T-cell (primary cell): Measurements from ENCODE around the gene CLEC16A. TPM values are rescaled to one million over a fixed set of nuclear protein-coding genes. Genes with fewer than 3 reads are reported as not detected.
"Not testable (repeated sequence)": the region's sequence is repeated elsewhere in the genome, so short reads cannot be mapped to it uniquely, and the experiment has no call there.

Source experiments
- ATAC-seq, 4 experiments: fragments of 200-7000 bp in 3 of 4; fragments of 150-1000 bp in 1 of 4; cut with Tn5 transposase; replicated peaks in 1 of 4; 1 replicate in 3 of 4; 2 replicates in 1 of 4; pipeline ENCODE4 v1.10.0; 2021; ENCODE audit warnings: moderate library complexity in 3 of 4, mild to moderate bottlenecking in 2 of 4, moderate number of reproducible peaks in 1 of 4
- CTCF ChIA-PET, 2 donors: fragments of 300-600 bp; sonication (Branson Sonifier 250); formaldehyde crosslinking; loops; one replicate each; lab custom pipeline; 2022; ENCODE audit warnings: antibody characterized with exemption in 2 of 2; lab: Charles Lee
- POLR2A ChIA-PET, 2 donors: fragments of 300-600 bp; sonication (Branson Sonifier 250); formaldehyde crosslinking; loops; one replicate each; lab custom pipeline; 2022; ENCODE audit warnings: antibody characterized with exemption in 2 of 2; lab: Charles Lee
- DNase-seq, 35 experiments: peaks; one replicate each; pipeline versions ENCODE4 v3.0.0 to v3.0.0-alpha.2; 2013 to 2023
- H3K27ac ChIP-seq: one replicate; pipeline ENCODE4 v1.5.1; 2013; ENCODE audit warnings: low read length
- H3K27me3 ChIP-seq, 2 experiments: replicated peaks in 1 of 2; 1 replicate in 1 of 2; 2 replicates in 1 of 2; pipeline versions ENCODE4 v1.6.1 to v1.7.0; 2013; ENCODE audit warnings: low read length in 1 of 2, mixed read lengths in 1 of 2; ENCODE audit not compliant: control insufficient read depth in 2 of 2, insufficient read depth in 2 of 2; ENCODE audit errors: extremely low read depth in 1 of 2
- H3K36me3 ChIP-seq, 2 donors: 1 replicate in 1 of 2; 2 replicates in 1 of 2; pipeline versions ENCODE4 v1.6.1 to v1.7.0; 2013; ENCODE audit warnings: low read length in 1 of 2; ENCODE audit not compliant: control insufficient read depth in 2 of 2, insufficient read depth in 1 of 2; ENCODE audit errors: extremely low read depth in 1 of 2
- H3K4me1 ChIP-seq, 2 experiments: 1 replicate in 1 of 2; 2 replicates in 1 of 2; pipeline versions ENCODE4 v1.6.1 to v1.7.0; 2013; ENCODE audit warnings: low read length in 2 of 2, mixed read lengths in 1 of 2; ENCODE audit not compliant: insufficient read depth in 2 of 2, control insufficient read depth in 1 of 2; ENCODE audit errors: extremely low read depth in 1 of 2
- H3K4me3 ChIP-seq, 2 donors: 1 replicate in 1 of 2; 2 replicates in 1 of 2; pipeline versions ENCODE4 v1.5.1 to v1.7.0; 2013; ENCODE audit warnings: mild to moderate bottlenecking in 2 of 2, low read length in 1 of 2, moderate library complexity in 1 of 2; ENCODE audit not compliant: control insufficient read depth in 1 of 2; ENCODE audit errors: extremely low read depth in 1 of 2
- H3K9me3 ChIP-seq: 2 replicates; pipeline ENCODE4 v1.7.0; 2013
- H3K27ac Mint-ChIP-seq, 2 donors: one replicate each; pipeline ENCODE4 v1.8.0; 2020 to 2021; ENCODE audit warnings: mild to moderate bottlenecking in 2 of 2, mixed read lengths in 2 of 2
- H3K27me3 Mint-ChIP-seq, 2 donors: one replicate each; pipeline ENCODE4 v1.8.0; 2021 to 2022; ENCODE audit warnings: mixed read lengths in 2 of 2
- H3K36me3 Mint-ChIP-seq: one replicate; pipeline ENCODE4 v1.8.0; 2021; ENCODE audit warnings: mixed read lengths
- H3K4me1 Mint-ChIP-seq, 3 donors: one replicate each; pipeline ENCODE4 v1.8.0; 2020 to 2022; ENCODE audit warnings: mixed read lengths in 3 of 3, mild to moderate bottlenecking in 1 of 3
- H3K4me3 Mint-ChIP-seq, 3 donors: one replicate each; pipeline ENCODE4 v1.8.0; 2020 to 2022; ENCODE audit warnings: mild to moderate bottlenecking in 3 of 3, mixed read lengths in 3 of 3, moderate library complexity in 3 of 3
- H3K9me3 Mint-ChIP-seq, 3 donors: one replicate each; pipeline ENCODE4 v1.8.0; 2020 to 2022; ENCODE audit warnings: mixed read lengths in 3 of 3
- WGBS: methylation state at CpG from one replicate; pipeline ENCODE4 v1.1.5; 2013; ENCODE audit warnings: missing lambda C conversion rate; ENCODE audit not compliant: insufficient coverage; 5-methylcytosine and 5-hydroxymethylcytosine counted together
- total RNA-seq, 35 experiments: library from RNA in 6 of 35; stranded (reverse) in 6 of 35; fragments of 120-200 nt in 1 of 35; gene quantifications; one replicate each; pipeline versions ENCODE4 v1.2.1 to v1.2.4 and lab custom pipeline; 2013 to 2026

The CLEC16A gene
- total RNA-seq, 5 donors from 2014 or later (not counting 1 experiment from before 2014, with no cell fraction given) = 27.4 to 34.6 (median 28.7) TPM

GRCh38 chr16:10965440-10966061 lies 21.2 kb downstream of the CLEC16A start:
- Histone ChIP-seq H3K27ac (no peak overlapping the region), H3K36me3 (peaks cover 11 to 42% of the 10 kb centered on the region in 2 donors)

GRCh38 chr16:10966129-10966528 lies 21.8 kb downstream of the CLEC16A start:
- CTCF ChIA-PET = no interaction called here
- H3K27ac Mint-ChIP-seq = no peak overlapping the region

More at GRCh38 chr16:10965440-10966061, 21.2 kb downstream of the CLEC16A start:
- peaks cover 24 to 38% (median 35%) of the 10 kb centered on the region in 3 donors for H3K4me1 Mint-ChIP-seq
- CTCF ChIA-PET = interaction anchor here (0.6 to 1.8 kb wide), 7 partner anchors 23 to 1817 kb away, joined by 3 to 6 read pairs (median 4); partner anchors contain the start of gene DEXI (in 1 of the 2)
- POLR2A ChIA-PET = no interaction called here
- no peaks in the 10 kb centered on the region for H3K27me3 Mint-ChIP-seq
- H3K4me3 Mint-ChIP-seq = peak overlapping the region in 1 of 3 donors; percentile 11
- no peak overlapping the region for H3K4me3 ChIP-seq
- DNase-seq (peak in 1 of 35 experiments; percentile 31), ATAC-seq (peak in 1 of 4 experiments; percentile 17)
- H3K27ac Mint-ChIP-seq = peak overlapping the region in 1 of 2 donors; percentile 70
- H3K36me3 Mint-ChIP-seq = peaks cover 43% of the 10 kb centered on the region
- no peaks in the 10 kb centered on the region for H3K27me3 ChIP-seq
- peaks cover 0 to 23% of the 10 kb centered on the region in 2 experiments for H3K4me1 ChIP-seq
- H3K9me3 Mint-ChIP-seq = no peaks in the 10 kb centered on the region
- H3K9me3 ChIP-seq = no peaks in the 10 kb centered on the region
- no CpG with 5 or more reads among the region's 6 CpGs for WGBS

GRCh38 chr16:10966559-10966958 lies 22.2 kb downstream of the CLEC16A start:
- ATAC-seq, CTCF ChIA-PET, H3K4me3 Mint-ChIP-seq, H3K27me3 Mint-ChIP-seq, H3K27me3 ChIP-seq, H3K9me3 ChIP-seq, H3K9me3 Mint-ChIP-seq, POLR2A ChIA-PET, H3K4me3 ChIP-seq, H3K27ac ChIP-seq: not testable (repeated sequence)
- H3K4me1 Mint-ChIP-seq = peaks cover 27 to 40% (median 38%) of the 10 kb centered on the region in 3 donors
- H3K36me3 Mint-ChIP-seq = peaks cover 40% of the 10 kb centered on the region
- peak in 1 of 35 experiments; percentile 32 for DNase-seq
- peak overlapping the region in 1 of 2 donors; percentile 2 for H3K27ac Mint-ChIP-seq
- WGBS = no CpG with 5 or more reads among the region's 4 CpGs
- Histone ChIP-seq H3K4me1 (peaks cover 0 to 25% of the 10 kb centered on the region in 2 experiments), H3K36me3 (peaks cover 11 to 44% of the 10 kb centered on the region in 2 donors)

More at GRCh38 chr16:10966129-10966528, 21.8 kb downstream of the CLEC16A start:
- H3K27ac ChIP-seq = no peak overlapping the region
- Mint-ChIP-seq H3K27me3 (no peaks in the 10 kb centered on the region), H3K4me1 (peaks cover 24 to 38% (median 35%) of the 10 kb centered on the region in 3 donors), H3K4me3 (no peak overlapping the region), H3K36me3 (peaks cover 41% of the 10 kb centered on the region), H3K9me3 (no peaks in the 10 kb centered on the region)
- no peaks in the 10 kb centered on the region for H3K9me3 ChIP-seq
- DNase-seq (no peak), ATAC-seq (no peak)
- peaks cover 0 to 23% of the 10 kb centered on the region in 2 experiments for H3K4me1 ChIP-seq
- no peak overlapping the region for H3K4me3 ChIP-seq
- 84% methylated on average over 5 of the region's 5 CpGs for WGBS
- H3K27me3 ChIP-seq = no peaks in the 10 kb centered on the region
- peaks cover 11 to 44% of the 10 kb centered on the region in 2 donors for H3K36me3 ChIP-seq
- POLR2A ChIA-PET = no interaction called here

- H3K27me3 Mint-ChIP-seq = no peaks in the 10 kb centered on the region
- no peaks in the 10 kb centered on the region for H3K27me3 ChIP-seq
- no peak for DNase-seq
- WGBS = 100% methylated on average over 2 of the region's 5 CpGs
- no peak for ATAC-seq
- H3K36me3 Mint-ChIP-seq = peaks cover 37% of the 10 kb centered on the region
- H3K4me1 ChIP-seq = peaks cover 4 to 35% of the 10 kb centered on the region in 2 experiments
- ChIA-PET CTCF (interaction anchor here (0.6 to 1.0 kb wide), 5 partner anchors 15 to 405 kb away, joined by 3 to 8 read pairs (median 5); no protein-coding TSS in a partner anchor), POLR2A (interaction anchor here in 1 of 2 donors (0.6 kb wide), 1 partner anchor 145 kb away, joined by 4 read pairs; no protein-coding TSS in a partner anchor)
- no peak overlapping the region for H3K27ac Mint-ChIP-seq
- H3K27ac ChIP-seq = no peak overlapping the region
- H3K4me3 Mint-ChIP-seq = no peak overlapping the region
- no peaks in the 10 kb centered on the region for H3K9me3 ChIP-seq
- H3K4me3 ChIP-seq = no peak overlapping the region
- no peaks in the 10 kb centered on the region for H3K9me3 Mint-ChIP-seq
- H3K36me3 ChIP-seq = peaks cover 11 to 39% of the 10 kb centered on the region in 2 donors
- H3K4me1 Mint-ChIP-seq = peaks cover 40 to 52% (median 46%) of the 10 kb centered on the region in 3 donors
These were observed 23.6 kb downstream of the CLEC16A start for GRCh38 chr16:10967986-10968385.

- CTCF ChIA-PET = interaction anchor here (0.6 to 1.0 kb wide), 5 partner anchors 15 to 405 kb away, joined by 3 to 8 read pairs (median 5); no protein-coding TSS in a partner anchor
- H3K4me1 ChIP-seq = peaks cover 4 to 38% of the 10 kb centered on the region in 2 experiments
- no peak overlapping the region for H3K27ac ChIP-seq
- no peak overlapping the region for H3K4me3 ChIP-seq
- peaks cover 45 to 52% (median 48%) of the 10 kb centered on the region in 3 donors for H3K4me1 Mint-ChIP-seq
- H3K9me3 Mint-ChIP-seq = no peaks in the 10 kb centered on the region
- POLR2A ChIA-PET = interaction anchor here in 1 of 2 donors (0.5 to 0.6 kb wide), 2 partner anchors 145 to 279 kb away, joined by 3 to 4 read pairs; no protein-coding TSS in a partner anchor
- 100% methylated on average over 2 of the region's 3 CpGs for WGBS
- no peaks in the 10 kb centered on the region for H3K27me3 Mint-ChIP-seq
- H3K27me3 ChIP-seq = no peaks in the 10 kb centered on the region
- H3K4me3 Mint-ChIP-seq = no peak overlapping the region
- ATAC-seq (no peak), DNase-seq (no peak)
- peak overlapping the region in 1 of 2 donors; percentile 28 for H3K27ac Mint-ChIP-seq
- no peaks in the 10 kb centered on the region for H3K9me3 ChIP-seq
- peaks cover 6 to 38% of the 10 kb centered on the region in 2 donors for H3K36me3 ChIP-seq
- H3K36me3 Mint-ChIP-seq = peaks cover 36% of the 10 kb centered on the region
These were observed 24.1 kb downstream of the CLEC16A start for GRCh38 chr16:10968498-10968897.

- Mint-ChIP-seq H3K9me3 (no peaks in the 10 kb centered on the region), H3K4me3 (no peak overlapping the region), H3K27me3 (no peaks in the 10 kb centered on the region), H3K4me1 (peaks cover 38 to 42% (median 40%) of the 10 kb centered on the region in 3 donors), H3K27ac (no peak overlapping the region), H3K36me3 (peaks cover 36% of the 10 kb centered on the region)
- no CpG with 5 or more reads among the region's 1 CpG for WGBS
- POLR2A ChIA-PET = interaction anchor here in 1 of 2 donors (0.5 to 0.6 kb wide), 2 partner anchors 706 to 1973 kb away, joined by 8 to 10 read pairs; no protein-coding TSS in a partner anchor
- Histone ChIP-seq H3K36me3 (peaks cover 6 to 40% of the 10 kb centered on the region in 2 donors), H3K9me3 (no peaks in the 10 kb centered on the region), H3K4me1 (peaks cover 4 to 28% of the 10 kb centered on the region in 2 experiments), H3K27ac (no peak overlapping the region), H3K4me3 (no peak overlapping the region), H3K27me3 (no peaks in the 10 kb centered on the region)
- CTCF ChIA-PET = interaction anchor here (0.6 to 1.1 kb wide), 6 partner anchors 126 to 916 kb away, joined by 3 to 9 read pairs (median 4); no protein-coding TSS in a partner anchor
- no peak for ATAC-seq
- no peak for DNase-seq
These were observed 25.3 kb downstream of the CLEC16A start for GRCh38 chr16:10969615-10970014.
